Measurements from ENCODE around the gene MYH6. TPM values are rescaled to one million over a fixed set of nuclear protein-coding genes. Genes with fewer than 3 reads are reported as not detected.
"Not testable (repeated sequence)": the region's sequence is repeated elsewhere in the genome, so short reads cannot be mapped to it uniquely, and the experiment has no call there.

The MYH6 gene
- total RNA-seq (2013) = not detected
- polyA plus RNA-seq (not detected), polyA minus RNA-seq (not detected in 2 replicates), total RNA-seq (0 to 1.8 (median 0.08) reads per million in 11 experiments)

GRCh38 chr14:23407516-23408306, at the start of gene MYH6:
MYH6 (minus strand) TSS chr14:23408273; CDS start chr14:23407223, 1,050 bp downstream.
- Histone ChIP-seq H3K79me2 (ENCODE audit: insufficient read depth, low read length) (no peaks in the 10 kb centered on the region), H3K27me3 (ENCODE audit: control insufficient read depth in 2 of 2, insufficient read depth in 2 of 2, low read length in 2 of 2) (no peaks in the 10 kb centered on the region), H3K9ac (ENCODE audit: insufficient read depth, low read length, poor library complexity, severe bottlenecking) (no peak within 1 kb of the TSS), H2AFZ (ENCODE audit: insufficient read depth, low read depth, low read length, poor library complexity, severe bottlenecking) (no peak within 1 kb of the TSS), H3K4me2 (replicated peaks; ENCODE audit: extremely low read depth, low read length, poor library complexity, severe bottlenecking) (no peak within 1 kb of the TSS), H3K27ac (ENCODE audit: low read depth in 1 of 2, low read length in 2 of 2) (no peak within 1 kb of the TSS), H3K4me1 (ENCODE audit: control insufficient read depth in 1 of 2, insufficient read depth in 2 of 2, low read length in 2 of 2) (peaks cover 0 to 3% of the 10 kb centered on the region in 2 donors), H3K9me3 (replicated peaks in 1 of 2; ENCODE audit: control insufficient read depth in 1 of 2, insufficient read depth in 1 of 2, low read length in 2 of 2) (no peaks in the 10 kb centered on the region), H3K4me3 (replicated peaks in 1 of 3; ENCODE audit: low read depth in 2 of 3, low read length in 3 of 3) (no peak within 1 kb of the TSS), H3K36me3 (replicated peaks in 1 of 2; ENCODE audit: control insufficient read depth in 1 of 2, insufficient read depth in 2 of 2, low read length in 2 of 2) (no peaks in the 10 kb centered on the region), H4K20me1 (ENCODE audit: insufficient read depth, low read length) (no peaks in the 10 kb centered on the region)
- Mint-ChIP-seq H3K4me3 (no peak within 1 kb of the TSS), H3K36me3 (no peaks in the 10 kb centered on the region), H3K4me1 (peaks cover 7% of the 10 kb centered on the region), H3K27ac (peak within 1 kb of the TSS in 1 of 7 donors; percentile 55), H3K9me3 (no peaks in the 10 kb centered on the region), H3K27me3 (ENCODE audit: low read depth in 3 of 3) (peaks cover 3 to 27% (median 3%) of the 10 kb centered on the region in 3 donors)
- DNase-seq = no peak
- intact Hi-C loops (cut with micrococcal nuclease) = no loop called here
- 88% methylated on average over 14 of the region's 15 CpGs for WGBS (ENCODE audit: insufficient coverage)
- TF ChIP-seq, protein P1, sequence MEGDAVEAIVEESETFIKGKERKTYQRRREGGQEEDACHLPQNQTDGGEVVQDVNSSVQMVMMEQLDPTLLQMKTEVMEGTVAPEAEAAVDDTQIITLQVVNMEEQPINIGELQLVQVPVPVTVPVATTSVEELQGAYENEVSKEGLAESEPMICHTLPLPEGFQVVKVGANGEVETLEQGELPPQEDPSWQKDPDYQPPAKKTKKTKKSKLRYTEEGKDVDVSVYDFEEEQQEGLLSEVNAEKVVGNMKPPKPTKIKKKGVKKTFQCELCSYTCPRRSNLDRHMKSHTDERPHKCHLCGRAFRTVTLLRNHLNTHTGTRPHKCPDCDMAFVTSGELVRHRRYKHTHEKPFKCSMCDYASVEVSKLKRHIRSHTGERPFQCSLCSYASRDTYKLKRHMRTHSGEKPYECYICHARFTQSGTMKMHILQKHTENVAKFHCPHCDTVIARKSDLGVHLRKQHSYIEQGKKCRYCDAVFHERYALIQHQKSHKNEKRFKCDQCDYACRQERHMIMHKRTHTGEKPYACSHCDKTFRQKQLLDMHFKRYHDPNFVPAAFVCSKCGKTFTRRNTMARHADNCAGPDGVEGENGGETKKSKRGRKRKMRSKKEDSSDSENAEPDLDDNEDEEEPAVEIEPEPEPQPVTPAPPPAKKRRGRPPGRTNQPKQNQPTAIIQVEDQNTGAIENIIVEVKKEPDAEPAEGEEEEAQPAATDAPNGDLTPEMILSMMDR (IDR thresholded peaks at IDR 0.05) = no peak

DNA sequence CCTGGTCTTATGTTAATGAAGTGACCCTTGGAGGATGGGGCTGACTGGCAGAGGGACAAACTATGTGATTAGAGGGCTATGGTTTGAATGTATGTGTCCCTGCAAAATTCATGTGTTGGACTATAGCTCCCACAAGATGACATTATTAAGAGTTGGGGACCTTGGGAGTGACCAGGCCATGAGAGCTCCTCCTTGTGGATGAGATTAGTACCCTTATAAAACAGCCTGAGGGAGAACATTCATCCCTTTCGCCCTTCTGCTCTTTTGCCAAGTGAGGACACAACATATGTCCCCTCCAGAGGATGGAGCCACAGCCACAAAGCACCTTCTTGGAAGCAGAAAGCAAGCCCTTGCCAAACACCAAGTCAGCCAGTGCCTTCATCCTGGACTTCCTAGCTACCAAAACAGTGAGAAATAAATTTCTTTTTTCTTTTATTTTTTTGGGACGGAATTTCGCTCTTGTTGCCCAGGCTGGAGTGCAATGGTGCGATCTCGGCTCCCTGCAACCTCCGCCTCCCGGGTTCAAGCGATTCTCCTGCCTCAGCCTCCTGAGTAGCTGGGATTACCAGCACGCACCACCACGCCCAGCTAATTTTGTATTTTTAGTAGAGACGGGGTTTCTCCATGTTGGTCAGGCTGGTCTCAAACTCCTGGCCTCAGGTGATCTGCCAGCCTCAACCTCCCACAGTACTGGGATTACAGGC, 49.0 kb upstream of the MYH6 start:
- H3K4me3 Mint-ChIP-seq; H3K27ac ChIP-seq (ENCODE audit: low read depth in 1 of 2, low read length in 2 of 2); H3K4me1 ChIP-seq (ENCODE audit: control insufficient read depth in 1 of 2, insufficient read depth in 2 of 2, low read length in 2 of 2); H3K4me1 Mint-ChIP-seq; H3K4me3 ChIP-seq (replicated peaks in 1 of 3; ENCODE audit: low read depth in 2 of 3, low read length in 3 of 3); H3K79me2 ChIP-seq (ENCODE audit: insufficient read depth, low read length); H3K27me3 ChIP-seq (ENCODE audit: control insufficient read depth in 2 of 2, insufficient read depth in 2 of 2, low read length in 2 of 2); intact Hi-C loops (cut with micrococcal nuclease); H3K9ac ChIP-seq (ENCODE audit: insufficient read depth, low read length, poor library complexity, severe bottlenecking); H3K27ac Mint-ChIP-seq; DNase-seq; H4K20me1 ChIP-seq (ENCODE audit: insufficient read depth, low read length); H3K9me3 ChIP-seq (replicated peaks in 1 of 2; ENCODE audit: control insufficient read depth in 1 of 2, insufficient read depth in 1 of 2, low read length in 2 of 2); H3K36me3 ChIP-seq (replicated peaks in 1 of 2; ENCODE audit: control insufficient read depth in 1 of 2, insufficient read depth in 2 of 2, low read length in 2 of 2); H3K36me3 Mint-ChIP-seq; H3K4me2 ChIP-seq (replicated peaks; ENCODE audit: extremely low read depth, low read length, poor library complexity, severe bottlenecking); H3K9me3 Mint-ChIP-seq; H2AFZ ChIP-seq (ENCODE audit: insufficient read depth, low read depth, low read length, poor library complexity, severe bottlenecking): not testable (repeated sequence)
- WGBS (ENCODE audit: insufficient coverage) = 95% methylated on average over 4 of the region's 11 CpGs
- H3K27me3 Mint-ChIP-seq (ENCODE audit: low read depth in 3 of 3) = peaks cover 10 to 21% (median 13%) of the 10 kb centered on the region in 3 donors
